HG02981 (cell line): ENCODE data around the gene SEMA6D.

Source experiments
- ATAC-seq: cut with Tn5 transposase; IDR thresholded peaks from one replicate; pipeline ENCODE4 v1.9.1; 2021; ENCODE audit warnings: mild to moderate bottlenecking, moderate library complexity; ENCODE audit not compliant: unreplicated experiment

The SEMA6D gene

GRCh38 chr15:47819158-47819557 is 101.9 kb downstream of the SEMA6D start:
- no peak for ATAC-seq

GRCh38 chr15:47820057-47820746 is 102.9 kb downstream of the SEMA6D start:
- no peak for ATAC-seq

- ATAC-seq: no peak
These were observed 103.5 kb downstream of the SEMA6D start for GRCh38 chr15:47820747-47821319.

- ATAC-seq: no peak
These were observed 104.7 kb downstream of the SEMA6D start for GRCh38 chr15:47822048-47822447.
